ENCODE data around the gene LCE7A. TPM values are rescaled to one million over a fixed set of nuclear protein-coding genes. Genes with fewer than 3 reads are reported as not detected.

Gene LCE7A
- total and polyA plus RNA-seq, 7 donors = not detected

- intact Hi-C loops (cut with DNase I) = no loop called here
- no peaks in the 10 kb centered on the region for H3K9me3 ChIP-seq
- DNase-seq = no peak
- H3K36me3 ChIP-seq = no peaks in the 10 kb centered on the region
- peaks cover 0 to 19% (median 10%) of the 10 kb centered on the region in 4 donors for H3K4me1 ChIP-seq
- H3K27me3 ChIP-seq = no peaks in the 10 kb centered on the region
- no peak for TF ChIP-seq POLR2A (IDR thresholded peaks at IDR 0.05)
- no peak for TF ChIP-seq EP300 (IDR thresholded peaks at IDR 0.05)
- no peak for TF ChIP-seq CTCF (IDR thresholded peaks at IDR 0.05)
- TF ChIP-seq POLR2AphosphoS5 (IDR thresholded peaks at IDR 0.05) = no peak
- WGBS, 2 donors = 97 to 99% methylated on average over 1 of the region's 1 CpG
- H3K4me3 ChIP-seq = no peak overlapping the region
- peak overlapping the region in 1 of 4 donors; percentile 72 for H3K27ac ChIP-seq
Measured at GRCh38 chr1:152884506-152884905, 24.7 kb downstream of the LCE7A start.

- peaks cover 0 to 19% (median 10%) of the 10 kb centered on the region in 4 donors for H3K4me1 ChIP-seq
- H3K27me3 ChIP-seq = no peaks in the 10 kb centered on the region
- no peaks in the 10 kb centered on the region for H3K9me3 ChIP-seq
- 52 to 72% methylated on average over 4 of the region's 4 CpGs for WGBS, 2 donors
- peak overlapping the region in 1 of 4 donors; percentile 72 for H3K27ac ChIP-seq
- intact Hi-C loops (cut with DNase I) = no loop called here
- no peaks in the 10 kb centered on the region for H3K36me3 ChIP-seq
- no peak overlapping the region for H3K4me3 ChIP-seq
- no peak for DNase-seq
- TF ChIP-seq EP300 (IDR thresholded peaks at IDR 0.05) = no peak
- no peak for TF ChIP-seq CTCF (IDR thresholded peaks at IDR 0.05)
- TF ChIP-seq POLR2AphosphoS5 (IDR thresholded peaks at IDR 0.05) = no peak
- no peak for TF ChIP-seq POLR2A (IDR thresholded peaks at IDR 0.05)
Measured at GRCh38 chr1:152884966-152885624, 25.3 kb downstream of the LCE7A start.

GRCh38 chr1:152886085-152886484, 26.3 kb downstream of the LCE7A start:
- Histone ChIP-seq H3K27me3 (no peaks in the 10 kb centered on the region), H3K36me3 (no peaks in the 10 kb centered on the region), H3K4me1 (peaks cover 0 to 19% (median 10%) of the 10 kb centered on the region in 4 donors), H3K9me3 (no peaks in the 10 kb centered on the region), H3K4me3 (no peak overlapping the region), H3K27ac (peak overlapping the region in 1 of 4 donors; percentile 72)
- intact Hi-C loops (cut with DNase I) = no loop called here
- 46 to 55% methylated on average over 3 of the region's 3 CpGs for WGBS, 2 donors
- DNase-seq = no peak
- no peak for TF ChIP-seq CTCF (IDR thresholded peaks at IDR 0.05)
- TF ChIP-seq POLR2AphosphoS5 (IDR thresholded peaks at IDR 0.05) = no peak
- no peak for TF ChIP-seq POLR2A (IDR thresholded peaks at IDR 0.05)
- no peak for TF ChIP-seq EP300 (IDR thresholded peaks at IDR 0.05)

DNA sequence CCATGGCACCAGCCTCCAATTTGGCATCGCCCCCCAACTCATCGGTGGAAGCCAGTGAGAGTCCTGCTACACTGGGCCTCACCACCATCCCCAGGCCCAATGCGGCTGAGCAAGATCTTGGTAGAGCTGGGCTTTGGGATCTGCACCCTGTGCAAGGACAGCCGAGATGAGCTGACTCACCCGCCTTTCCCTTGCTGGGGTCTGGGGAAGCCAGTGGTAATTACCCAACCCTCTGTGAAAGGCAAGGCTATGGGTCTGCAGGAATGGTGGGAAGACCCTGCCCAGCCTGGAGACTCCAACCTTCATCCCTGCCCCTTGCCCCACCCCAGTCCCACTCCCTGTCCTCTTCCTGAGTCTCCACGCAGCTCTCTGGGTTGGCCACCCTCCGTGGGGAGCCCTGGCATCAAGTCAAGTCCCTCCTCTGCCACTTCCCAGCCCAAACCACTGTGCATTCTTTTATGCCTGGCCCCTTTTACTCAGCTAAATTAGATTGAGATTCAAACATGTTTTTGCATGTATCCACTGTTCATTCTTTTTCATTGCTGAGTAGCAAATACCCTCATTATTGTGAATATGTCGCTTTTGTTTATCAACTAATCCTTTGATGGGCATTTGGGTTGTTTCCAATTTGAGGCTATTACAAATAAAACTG, 27.1 kb downstream of the LCE7A start:
- Histone ChIP-seq H3K36me3 (no peaks in the 10 kb centered on the region), H3K27ac (peak overlapping the region in 1 of 4 donors; percentile 72), H3K4me3 (no peak overlapping the region), H3K27me3 (no peaks in the 10 kb centered on the region), H3K9me3 (no peaks in the 10 kb centered on the region), H3K4me1 (peaks cover 0 to 19% (median 10%) of the 10 kb centered on the region in 4 donors)
- no peak for DNase-seq
- 68 to 71% methylated on average over 8 of the region's 8 CpGs for WGBS, 2 donors
- intact Hi-C loops (cut with DNase I) = no loop called here
- TF ChIP-seq POLR2AphosphoS5 (IDR thresholded peaks at IDR 0.05) (no peak), CTCF (IDR thresholded peaks at IDR 0.05) (no peak), POLR2A (IDR thresholded peaks at IDR 0.05) (no peak), EP300 (IDR thresholded peaks at IDR 0.05) (no peak)

Measured in sigmoid colon (tissue), 7 donors.